HepG2 (cell line): ENCODE measurements around the gene SEPHS1. TPM values are rescaled to one million over a fixed set of nuclear protein-coding genes. Genes with fewer than 3 reads are reported as not detected.
A peak's percentile ranks its signal among the peaks of the same experiment; 100 is the strongest.

ENCODE experiments used
- ATAC-seq: fragments of 200-7000 bp; cut with Tn5 transposase; 3 replicates; pipeline ENCODE4 v1.9.1; 2020; ENCODE audit warnings: mild to moderate bottlenecking, moderate library complexity
- BruUV-seq: library from RNA; stranded (reverse); fragments of 400-500 nt; replicated peaks from 2 replicates; lab custom pipeline; 2021; lab: Mats Ljungman, UMichigan
- CTCF ChIA-PET: fragments of 300-600 bp; formaldehyde crosslinking; extraction: SDS; loops from one replicate; lab custom pipeline; 2021; ENCODE audit warnings: low total read pairs, inconsistent platforms, low intra/inter-chr PET ratio; lab: Yijun Ruan, JAX
- POLR2A ChIA-PET: fragments of 350-600 bp; sonication (Branson Sonifier 250); formaldehyde crosslinking; loops from one replicate; lab custom pipeline; 2020; ENCODE audit warnings: antibody characterized with exemption, inconsistent platforms; lab: Yijun Ruan, JAX
- DNase-seq: peaks from one replicate; pipeline ENCODE4 v3.0.0-alpha.2; 2015; ENCODE audit warnings: low spot score
- FAIRE-seq: peaks from 3 replicates; lab custom pipeline; 2011; peaks lifted over from hg19 to GRCh38; lab: Jason Lieb, UNC
- H2AFZ ChIP-seq: one replicate; pipeline ENCODE4 v1.6.1; 2011; ENCODE audit warnings: low read length, inconsistent platforms
- H3K27ac ChIP-seq: fragments of 300-600 bp; 3 replicates; pipeline ENCODE4 v1.8.0; 2011; ENCODE audit warnings: mixed run types, mild to moderate bottlenecking, mixed read lengths, low read length, inconsistent platforms; ENCODE audit not compliant: insufficient read depth; ENCODE audit errors: extremely low read length
- H3K27me3 ChIP-seq, 2 experiments: fragments of 200-600 bp in 1 of 2; 2 replicates in 1 of 2; 3 replicates in 1 of 2; pipeline versions ENCODE4 v1.6.0 to v1.8.0; 2011; ENCODE audit warnings: low read length in 2 of 2, mild to moderate bottlenecking in 2 of 2, moderate library complexity in 2 of 2, inconsistent platforms in 1 of 2; ENCODE audit not compliant: insufficient read depth in 2 of 2, control insufficient read depth in 1 of 2
- H3K36me3 ChIP-seq, 2 experiments: fragments of 200-600 bp in 1 of 2; replicated peaks in 1 of 2; 2 replicates in 1 of 2; 3 replicates in 1 of 2; pipeline versions ENCODE4 v1.5.1 to v1.8.0; 2011; ENCODE audit warnings: low read length in 2 of 2, inconsistent platforms in 1 of 2; ENCODE audit not compliant: insufficient read depth in 2 of 2, control insufficient read depth in 1 of 2
- H3K4me1 ChIP-seq: 2 replicates; pipeline ENCODE4 v1.5.1; 2012; ENCODE audit warnings: low read length, inconsistent platforms; ENCODE audit not compliant: insufficient read depth
- H3K4me2 ChIP-seq: 2 replicates; pipeline ENCODE4 v1.6.0; 2011; ENCODE audit warnings: low read depth, low read length, inconsistent platforms
- H3K4me3 ChIP-seq, 3 experiments: fragments of 200-600 bp in 1 of 3; sonication (generic), shearing (Covaris generic) in 1 of 3; replicated peaks in 1 of 3; 2 replicates each; pipeline ENCODE4 v1.5.1; 2011 to 2016; ENCODE audit warnings: low read length in 3 of 3, inconsistent platforms in 2 of 3, low read depth in 2 of 3, mild to moderate bottlenecking in 2 of 3, control low read depth in 1 of 3, mixed read lengths in 1 of 3; ENCODE audit not compliant: insufficient read depth in 1 of 3
- H3K79me2 ChIP-seq: one replicate; pipeline ENCODE4 v1.6.1; 2011; ENCODE audit warnings: low read length, inconsistent platforms; ENCODE audit not compliant: insufficient read depth
- H3K9ac ChIP-seq: 2 replicates; pipeline ENCODE4 v1.6.0; 2011; ENCODE audit warnings: mild to moderate bottlenecking, low read depth, low read length, inconsistent platforms; ENCODE audit not compliant: insufficient read depth
- H3K9me3 ChIP-seq: 2 replicates; pipeline ENCODE4 v1.5.1; 2012; ENCODE audit warnings: mild to moderate bottlenecking, low read length
- H4K20me1 ChIP-seq: 2 replicates; pipeline ENCODE4 v1.6.0; 2011; ENCODE audit warnings: inconsistent platforms, mild to moderate bottlenecking, low read length, moderate library complexity; ENCODE audit not compliant: insufficient read depth
- CCDC6 ChIP-seq: sonication (generic); formaldehyde crosslinking; IDR thresholded peaks from 2 replicates; pipeline ENCODE4 v1.8.1; 2022; ENCODE audit warnings: mild to moderate bottlenecking, missing genetic modification reagents, moderate library complexity
- HDAC2 ChIP-seq: sonication (generic); formaldehyde crosslinking; IDR thresholded peaks from 2 replicates; pipeline ENCODE4 v1.4.0; 2020; ENCODE audit warnings: missing genetic modification reagents
- HIVEP1 ChIP-seq: sonication (generic); formaldehyde crosslinking; IDR thresholded peaks from 2 replicates; pipeline ENCODE4 v1.4.0; 2020; ENCODE audit warnings: mild to moderate bottlenecking, missing genetic modification reagents
- IRF2 ChIP-seq: IDR thresholded peaks from 2 replicates; pipeline ENCODE4 v1.6.1; 2018; ENCODE audit warnings: missing genetic modification reagents, missing compliant biosample characterization
- IRX3 ChIP-seq: sonication (generic); formaldehyde crosslinking; IDR thresholded peaks from 2 replicates; pipeline ENCODE4 v1.8.1; 2023; ENCODE audit warnings: mild to moderate bottlenecking, low read depth, missing genetic modification reagents, borderline replicate concordance
- KLF16 ChIP-seq, 2 experiments: sonication (generic) in 1 of 2; formaldehyde crosslinking in 1 of 2; IDR thresholded peaks; 2 replicates each; pipeline versions ENCODE4 v1.6.1 to v1.8.0; 2016 to 2023; ENCODE audit warnings: missing genetic modification reagents in 2 of 2, missing compliant biosample characterization in 1 of 2
- SMARCE1 ChIP-seq: fragments of 450-650 bp; IDR thresholded peaks from 2 replicates; pipeline ENCODE4 v1.6.1; 2017; ENCODE audit warnings: borderline replicate concordance
- ZFP37 ChIP-seq: sonication (generic); formaldehyde crosslinking; IDR thresholded peaks from 2 replicates; pipeline ENCODE4 v1.4.0; 2020; ENCODE audit warnings: missing genetic modification reagents, borderline replicate concordance
- ZNF225 ChIP-seq: sonication (generic); formaldehyde crosslinking; IDR thresholded peaks from 2 replicates; pipeline ENCODE4 v1.4.0; 2020; ENCODE audit warnings: mild to moderate bottlenecking, missing genetic modification reagents
- ZNF496 ChIP-seq: sonication (generic); formaldehyde crosslinking; IDR thresholded peaks from 2 replicates; pipeline ENCODE4 v1.8.1; 2023; ENCODE audit warnings: mild to moderate bottlenecking, moderate library complexity, missing genetic modification reagents; ENCODE audit not compliant: insufficient replicate concordance
- WGBS: methylation state at CpG from one replicate; pipeline ENCODE4 v1.1.6; 2017; ENCODE audit warnings: low lambda C conversion rate; 5-methylcytosine and 5-hydroxymethylcytosine counted together
- in situ Hi-C: cut with HindIII; loops from 2 replicates; pipeline ENCODE4 v1.10.0; 2017; ENCODE audit warnings: low pct_unique_long_range_greater_than_20kb; ENCODE audit not compliant: extremely low pct_ligation_motif_present
- intact Hi-C: fragments of 100-400 bp; cut with micrococcal nuclease; formaldehyde crosslinking; loops from one replicate; pipeline ENCODE4 v1.10.0; 2022; ENCODE audit not compliant: unreplicated experiment
- polyA plus RNA-seq, 8 experiments: library from polyadenylated mRNA; depleted of rRNA in 3 of 8; stranded (reverse) in 7 of 8; unstranded in 1 of 8; fragments of >200 nt; fragmentation: Illumina TruSeq in 4 of 8; extraction: Trizol in 4 of 8; gene quantifications; 2 replicates each; pipeline versions ENCODE4 v1.2.1 to v1.2.3, GENCODE V29; 2011 to 2016; ENCODE audit warnings: low read depth in 4 of 8, missing spikeins in 1 of 8, mixed read lengths in 1 of 8; ENCODE audit not compliant: insufficient read depth in 1 of 8
- total RNA-seq, 5 experiments: library from RNA; depleted of rRNA; stranded (reverse); fragments of >200 nt; fragmentation: Illumina TruSeq; extraction: Trizol; gene quantifications; 2 replicates each; pipeline ENCODE4 v1.2.3, GENCODE V29; 2016; ENCODE audit warnings: low read depth in 1 of 5
- TF ChIP-seq, protein P1 (sequence below): IDR thresholded peaks from 2 replicates; pipeline ENCODE4 v1.6.1; 2016; ENCODE audit warnings: low read depth
- TF ChIP-seq, protein P2 (sequence below): IDR thresholded peaks from 2 replicates; pipeline ENCODE4 v1.6.1; 2016
- TF ChIP-seq, protein P3 (sequence below): sonication (generic); formaldehyde crosslinking; IDR thresholded peaks from 2 replicates; pipeline ENCODE4 v1.4.0; 2020; ENCODE audit warnings: missing genetic modification reagents, mild to moderate bottlenecking, borderline replicate concordance
- TF ChIP-seq, protein P4 (sequence below): sonication (generic); formaldehyde crosslinking; IDR thresholded peaks from 2 replicates; pipeline ENCODE4; 2020; ENCODE audit warnings: missing genetic modification reagents, mild to moderate bottlenecking, borderline replicate concordance

The SEPHS1 gene
- total and polyA plus RNA-seq, 2 of the 13 experiments (the other 11 are each of a cell fraction or from before 2014, with no cell fraction given), result 57.8 to 61.5 TPM

DNA sequence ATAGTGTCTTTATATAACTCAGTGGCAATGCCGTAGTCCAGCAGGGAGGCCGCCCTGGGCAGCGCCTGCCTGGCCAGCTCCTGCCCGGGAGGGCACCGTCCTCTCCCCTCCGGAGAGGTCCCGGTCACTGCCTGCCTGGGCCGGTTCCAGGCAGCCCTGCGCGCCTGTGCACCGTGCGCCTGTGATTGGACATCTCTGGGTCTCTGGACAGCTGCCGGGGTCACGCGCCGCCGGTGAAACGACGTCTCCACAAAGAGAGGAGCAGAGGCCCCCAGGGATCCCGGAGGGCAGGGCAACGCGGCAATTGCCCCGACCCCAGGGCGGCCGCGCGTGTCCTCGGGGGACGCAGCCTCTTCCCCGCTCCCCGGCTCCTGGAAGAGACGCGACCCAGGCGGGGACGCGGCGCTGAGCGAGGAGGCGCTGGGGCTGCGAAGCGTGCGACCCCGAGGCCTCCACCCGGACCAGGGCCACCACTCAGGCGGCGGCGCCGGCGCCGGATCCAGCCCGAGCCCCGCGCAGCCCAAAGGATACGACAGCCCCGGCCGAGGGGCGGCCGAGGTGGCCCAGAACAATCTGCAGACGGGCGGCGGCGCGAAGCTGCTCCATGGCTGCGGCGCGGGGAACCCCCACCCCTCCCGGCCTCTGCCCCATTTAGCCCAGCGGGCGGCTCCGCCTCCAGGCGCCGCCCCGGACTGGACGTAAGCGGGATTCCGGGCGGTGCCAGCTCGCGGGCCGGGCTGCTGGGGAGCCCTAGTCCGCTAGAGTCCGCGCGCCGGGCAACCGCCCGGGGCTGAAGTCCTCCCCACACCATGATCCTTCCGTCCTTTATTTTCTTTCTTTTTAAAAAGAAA lies 48.4 kb downstream of the SEPHS1 start, which contains the start of gene PHYH:
Gene PHYH, minus strand, starts transcription at position 628 of the 851 bp plus-strand sequence. Its CDS starts 22 bp downstream, at position 606.
- intact Hi-C loops (loop anchor here (5.0 kb wide), 1 partner anchor 48 kb away; the partner anchor contains the start of gene SEPHS1), in situ Hi-C loops (no loop called here)
- CTCF ChIA-PET, result interaction anchor here (1.6 kb wide), 1 partner anchor 28 kb away, joined by 8 read pairs; no protein-coding TSS in a partner anchor
- no peaks in the 10 kb centered on the region for H4K20me1 ChIP-seq
- H3K9me3 ChIP-seq, result no peaks in the 10 kb centered on the region
- H2AFZ ChIP-seq, result no peak within 1 kb of the TSS
- no peaks in the 10 kb centered on the region for H3K27me3 ChIP-seq
- POLR2A ChIA-PET, result interaction anchor here (0.7 to 5.9 kb wide), 15 partner anchors 8 to 138 kb away, joined by 3 to 109 read pairs (median 5); partner anchors contain the start of gene MCM10
- WGBS, result 0% methylated on average over 10 of the region's 88 CpGs
- peak within 1 kb of the TSS; percentile 96 for H3K27ac ChIP-seq
- H3K4me3 ChIP-seq, result peak within 1 kb of the TSS; percentile 70 to 79 (median 74)
- H3K79me2 ChIP-seq, result no peaks in the 10 kb centered on the region
- FAIRE-seq, result no peak
- peak within 1 kb of the TSS; percentile 91 for H3K9ac ChIP-seq
- peak within 1 kb of the TSS; percentile 91 for H3K4me2 ChIP-seq
- peaks cover 35% of the 10 kb centered on the region for H3K4me1 ChIP-seq
- peak; percentile 92 for ATAC-seq
- TSS peak; percentile 69 for BruUV-seq
- peak; percentile 70 for DNase-seq
- 0 out of 5 replicates have a peak, but pooled peaks cover 0 to under 1% of the 10 kb centered on the region in 2 experiments for H3K36me3 ChIP-seq
- TF ChIP-seq, protein P1, sequence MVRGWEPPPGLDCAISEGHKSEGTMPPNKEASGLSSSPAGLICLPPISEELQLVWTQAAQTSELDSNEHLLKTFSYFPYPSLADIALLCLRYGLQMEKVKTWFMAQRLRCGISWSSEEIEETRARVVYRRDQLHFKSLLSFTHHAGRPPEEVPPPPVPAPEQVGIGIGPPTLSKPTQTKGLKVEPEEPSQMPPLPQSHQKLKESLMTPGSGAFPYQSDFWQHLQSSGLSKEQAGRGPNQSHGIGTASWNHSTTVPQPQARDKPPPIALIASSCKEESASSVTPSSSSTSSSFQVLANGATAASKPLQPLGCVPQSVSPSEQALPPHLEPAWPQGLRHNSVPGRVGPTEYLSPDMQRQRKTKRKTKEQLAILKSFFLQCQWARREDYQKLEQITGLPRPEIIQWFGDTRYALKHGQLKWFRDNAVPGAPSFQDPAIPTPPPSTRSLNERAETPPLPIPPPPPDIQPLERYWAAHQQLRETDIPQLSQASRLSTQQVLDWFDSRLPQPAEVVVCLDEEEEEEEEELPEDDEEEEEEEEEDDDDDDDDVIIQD, result no peak
- TF ChIP-seq IRX3 (peak; percentile 64; the same call in 1 of the 2 replicates), KLF16 (CRISPR knock-in tag; IDR thresholded peaks at IDR 0.05) (peak in 1 of 2 experiments; percentile 14; a peak in 1 of 4 replicates), ZNF225 (CRISPR knock-in tag) (peak; percentile 25; the same call in 1 of the 2 replicates), HIVEP1 (CRISPR knock-in tag) (peak; percentile 96), ZNF496 (CRISPR knock-in tag) (no peak), HDAC2 (CRISPR knock-in tag) (no peak; the same call in 1 of the 2 replicates), ZFP37 (CRISPR knock-in tag) (peak; percentile 26; the same call in 1 of the 2 replicates), IRF2 (CRISPR knock-in tag) (peak; percentile 35; the same call in 1 of the 2 replicates), CCDC6 (peak; percentile 79; the same call in 1 of the 2 replicates), SMARCE1 (no peak)
- TF ChIP-seq, protein P2, sequence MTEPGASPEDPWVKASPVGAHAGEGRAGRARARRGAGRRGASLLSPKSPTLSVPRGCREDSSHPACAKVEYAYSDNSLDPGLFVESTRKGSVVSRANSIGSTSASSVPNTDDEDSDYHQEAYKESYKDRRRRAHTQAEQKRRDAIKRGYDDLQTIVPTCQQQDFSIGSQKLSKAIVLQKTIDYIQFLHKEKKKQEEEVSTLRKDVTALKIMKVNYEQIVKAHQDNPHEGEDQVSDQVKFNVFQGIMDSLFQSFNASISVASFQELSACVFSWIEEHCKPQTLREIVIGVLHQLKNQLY (CRISPR knock-in tag), result no peak
- TF ChIP-seq, protein P3, sequence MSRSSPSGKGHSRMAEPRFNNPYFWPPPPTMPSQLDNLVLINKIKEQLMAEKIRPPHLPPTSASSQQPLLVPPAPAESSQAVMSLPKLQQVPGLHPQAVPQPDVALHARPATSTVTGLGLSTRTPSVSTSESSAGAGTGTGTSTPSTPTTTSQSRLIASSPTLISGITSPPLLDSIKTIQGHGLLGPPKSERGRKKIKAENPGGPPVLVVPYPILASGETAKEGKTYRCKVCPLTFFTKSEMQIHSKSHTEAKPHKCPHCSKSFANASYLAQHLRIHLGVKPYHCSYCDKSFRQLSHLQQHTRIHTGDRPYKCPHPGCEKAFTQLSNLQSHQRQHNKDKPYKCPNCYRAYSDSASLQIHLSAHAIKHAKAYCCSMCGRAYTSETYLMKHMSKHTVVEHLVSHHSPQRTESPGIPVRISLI (CRISPR knock-in tag), result no peak
- TF ChIP-seq, protein P4, sequence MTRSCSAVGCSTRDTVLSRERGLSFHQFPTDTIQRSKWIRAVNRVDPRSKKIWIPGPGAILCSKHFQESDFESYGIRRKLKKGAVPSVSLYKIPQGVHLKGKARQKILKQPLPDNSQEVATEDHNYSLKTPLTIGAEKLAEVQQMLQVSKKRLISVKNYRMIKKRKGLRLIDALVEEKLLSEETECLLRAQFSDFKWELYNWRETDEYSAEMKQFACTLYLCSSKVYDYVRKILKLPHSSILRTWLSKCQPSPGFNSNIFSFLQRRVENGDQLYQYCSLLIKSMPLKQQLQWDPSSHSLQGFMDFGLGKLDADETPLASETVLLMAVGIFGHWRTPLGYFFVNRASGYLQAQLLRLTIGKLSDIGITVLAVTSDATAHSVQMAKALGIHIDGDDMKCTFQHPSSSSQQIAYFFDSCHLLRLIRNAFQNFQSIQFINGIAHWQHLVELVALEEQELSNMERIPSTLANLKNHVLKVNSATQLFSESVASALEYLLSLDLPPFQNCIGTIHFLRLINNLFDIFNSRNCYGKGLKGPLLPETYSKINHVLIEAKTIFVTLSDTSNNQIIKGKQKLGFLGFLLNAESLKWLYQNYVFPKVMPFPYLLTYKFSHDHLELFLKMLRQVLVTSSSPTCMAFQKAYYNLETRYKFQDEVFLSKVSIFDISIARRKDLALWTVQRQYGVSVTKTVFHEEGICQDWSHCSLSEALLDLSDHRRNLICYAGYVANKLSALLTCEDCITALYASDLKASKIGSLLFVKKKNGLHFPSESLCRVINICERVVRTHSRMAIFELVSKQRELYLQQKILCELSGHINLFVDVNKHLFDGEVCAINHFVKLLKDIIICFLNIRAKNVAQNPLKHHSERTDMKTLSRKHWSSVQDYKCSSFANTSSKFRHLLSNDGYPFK (CRISPR knock-in tag), result no peak
